HG03039 (cell line): ENCODE data around the gene CENPU.

Source experiments
- ATAC-seq: cut with Tn5 transposase; IDR thresholded peaks from one replicate; pipeline ENCODE4 v1.9.1; 2021; ENCODE audit warnings: mild to moderate bottlenecking, moderate library complexity; ENCODE audit not compliant: unreplicated experiment

The CENPU gene

GRCh38 chr4:184645904-184646610 lies 87.8 kb downstream of the CENPU start:
- ATAC-seq, result no peak

GRCh38 chr4:184644553-184645307 lies 89.2 kb downstream of the CENPU start:
- ATAC-seq, result no peak
